ENCODE data around the gene RGPD8.
"Not testable (repeated sequence)": the region's sequence is repeated elsewhere in the genome, so short reads cannot be mapped to it uniquely, and the experiment has no call there.

The RGPD8 gene

DNA sequence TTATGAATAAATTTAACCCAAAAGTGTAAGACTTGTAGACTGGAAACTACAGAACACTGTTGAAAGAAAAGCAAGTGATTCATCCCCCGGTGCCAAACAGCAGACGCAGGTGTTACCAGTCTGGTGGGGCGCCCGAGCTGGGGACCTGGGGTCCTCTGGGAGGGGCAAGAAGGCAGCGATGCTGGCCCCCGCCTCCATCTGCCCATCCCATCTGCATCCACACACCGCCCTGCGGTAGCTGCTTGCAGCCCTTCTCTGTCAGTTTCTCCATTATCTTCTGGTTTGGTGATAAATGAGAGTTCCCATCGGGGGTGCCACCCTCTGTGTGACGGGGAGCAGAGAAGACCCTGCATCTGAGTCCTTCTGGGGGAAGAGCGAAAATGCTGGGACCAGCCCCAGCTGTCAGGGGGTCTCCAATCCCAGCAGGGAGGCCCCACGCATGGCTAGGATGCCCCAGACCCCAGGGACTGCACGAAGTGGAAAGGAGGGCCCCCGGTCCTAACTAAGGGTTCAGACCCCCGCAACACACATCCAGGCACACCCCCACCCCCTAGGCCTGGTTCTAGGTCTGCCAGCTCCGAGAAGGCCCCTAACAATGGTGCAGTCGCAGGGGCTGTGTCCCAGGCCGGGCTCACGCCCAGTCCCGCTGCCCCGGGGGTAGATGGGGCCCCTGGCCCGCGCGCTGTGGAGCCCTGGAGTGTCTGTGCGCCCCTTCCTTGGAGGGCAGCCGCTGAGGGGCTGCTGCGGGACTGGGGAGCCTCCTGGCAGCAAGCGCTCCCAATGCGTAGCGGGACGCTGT is 686 bp upstream of the RGPD8 start:
- no peak for DNase-seq (ENCODE audit: low spot score)
- TF ChIP-seq, protein P1, sequence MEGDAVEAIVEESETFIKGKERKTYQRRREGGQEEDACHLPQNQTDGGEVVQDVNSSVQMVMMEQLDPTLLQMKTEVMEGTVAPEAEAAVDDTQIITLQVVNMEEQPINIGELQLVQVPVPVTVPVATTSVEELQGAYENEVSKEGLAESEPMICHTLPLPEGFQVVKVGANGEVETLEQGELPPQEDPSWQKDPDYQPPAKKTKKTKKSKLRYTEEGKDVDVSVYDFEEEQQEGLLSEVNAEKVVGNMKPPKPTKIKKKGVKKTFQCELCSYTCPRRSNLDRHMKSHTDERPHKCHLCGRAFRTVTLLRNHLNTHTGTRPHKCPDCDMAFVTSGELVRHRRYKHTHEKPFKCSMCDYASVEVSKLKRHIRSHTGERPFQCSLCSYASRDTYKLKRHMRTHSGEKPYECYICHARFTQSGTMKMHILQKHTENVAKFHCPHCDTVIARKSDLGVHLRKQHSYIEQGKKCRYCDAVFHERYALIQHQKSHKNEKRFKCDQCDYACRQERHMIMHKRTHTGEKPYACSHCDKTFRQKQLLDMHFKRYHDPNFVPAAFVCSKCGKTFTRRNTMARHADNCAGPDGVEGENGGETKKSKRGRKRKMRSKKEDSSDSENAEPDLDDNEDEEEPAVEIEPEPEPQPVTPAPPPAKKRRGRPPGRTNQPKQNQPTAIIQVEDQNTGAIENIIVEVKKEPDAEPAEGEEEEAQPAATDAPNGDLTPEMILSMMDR (IDR thresholded peaks at IDR 0.05) = no peak
- H3K4me3 ChIP-seq = no peak overlapping the region
- H3K27ac ChIP-seq = no peak overlapping the region

DNA sequence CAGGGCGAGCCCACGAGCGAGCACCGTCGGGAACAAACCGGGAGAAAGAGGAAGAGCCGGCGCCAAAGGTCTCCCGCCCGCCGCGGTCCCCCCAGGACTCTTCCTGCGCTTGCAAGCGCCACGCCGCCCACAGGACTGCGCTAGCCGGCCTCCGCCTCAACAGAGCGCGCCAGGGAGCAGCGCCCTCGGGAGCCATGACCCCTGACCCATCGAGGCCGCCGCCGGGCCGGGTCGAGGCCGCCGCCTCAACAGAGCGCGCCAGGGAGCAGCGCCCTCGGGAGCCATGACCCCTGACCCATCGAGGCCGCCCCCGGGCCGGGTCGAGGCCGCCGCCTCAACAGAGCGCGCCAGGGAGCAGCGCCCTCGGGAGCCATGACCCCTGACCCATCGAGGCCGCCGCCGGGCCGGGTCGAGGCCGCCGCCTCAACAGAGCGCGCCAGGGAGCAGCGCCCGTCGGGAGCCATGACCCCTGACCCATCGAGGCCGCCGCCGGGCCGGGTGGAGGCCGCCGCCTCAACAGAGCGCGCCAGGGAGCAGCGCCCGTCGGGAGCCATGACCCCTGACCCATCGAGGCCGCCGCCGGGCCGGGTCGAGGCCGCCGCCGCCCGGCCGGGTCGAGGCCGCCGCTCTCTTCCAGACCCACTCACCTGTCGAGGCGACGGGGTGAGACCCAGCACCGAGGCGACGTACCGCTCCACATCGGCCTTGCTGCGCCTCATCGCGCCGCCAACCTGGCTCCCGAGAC is 538 bp downstream of the RGPD8 start:
- peak overlapping the region; percentile 88 to 98 for H3K27ac ChIP-seq
- not testable (repeated sequence) for DNase-seq (ENCODE audit: low spot score)
- peak overlapping the region; percentile 87 for H3K4me3 ChIP-seq

DNA sequence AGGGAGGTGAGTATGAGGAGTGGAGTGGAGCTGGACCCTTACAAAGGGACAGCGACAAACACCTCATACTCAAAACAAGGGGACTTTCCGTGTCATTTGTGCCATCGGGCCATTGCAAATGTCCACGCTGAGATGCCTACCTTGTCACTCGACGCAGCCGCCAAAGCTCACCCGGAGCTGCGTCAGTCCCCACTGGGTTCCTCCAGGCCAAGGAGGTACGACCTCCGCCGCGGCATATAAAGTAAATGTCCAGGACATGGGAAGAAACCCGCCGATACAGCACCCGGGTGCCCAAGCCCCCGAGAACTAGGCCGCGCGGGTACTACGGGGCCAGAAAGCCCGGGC is 1.1 kb downstream of the RGPD8 start:
- DNase-seq (ENCODE audit: low spot score) = not testable (repeated sequence)
- H3K4me3 ChIP-seq = peak overlapping the region; percentile 87
- peak overlapping the region; percentile 88 to 98 for H3K27ac ChIP-seq

DNA sequence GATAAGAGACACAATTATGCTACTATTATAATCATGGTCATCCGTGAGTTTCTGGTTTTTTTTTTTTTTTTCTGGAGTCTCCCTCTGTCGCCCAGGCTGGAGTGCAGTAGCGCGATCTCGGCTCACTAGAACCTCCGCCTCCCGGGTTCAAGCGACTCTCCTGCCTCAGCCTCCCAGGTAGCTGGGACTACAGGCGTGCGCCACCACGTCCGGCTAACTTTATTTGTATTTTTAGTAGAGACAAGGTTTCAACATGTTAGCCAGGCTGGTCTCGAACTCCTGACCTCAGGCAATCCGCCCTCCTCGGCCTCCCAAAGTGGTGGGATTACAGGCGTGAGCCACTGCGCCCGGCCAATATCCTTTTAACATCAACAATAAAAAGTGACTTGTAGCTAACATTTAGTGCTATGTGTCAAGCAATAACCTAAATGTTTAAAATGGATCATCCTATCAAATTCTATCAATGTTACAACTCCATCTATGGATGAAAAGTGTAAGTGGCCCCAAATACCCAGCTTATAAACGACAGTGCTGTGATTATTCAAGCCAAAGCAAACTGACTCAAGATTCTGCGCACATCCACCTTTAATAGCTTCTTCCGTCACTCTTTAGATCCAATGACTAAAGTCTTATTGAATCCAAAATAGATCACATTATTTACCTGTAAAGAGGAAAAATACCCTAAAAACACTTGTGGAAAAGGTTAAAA is 1.7 kb downstream of the RGPD8 start:
- Histone ChIP-seq H3K4me3 (peak overlapping the region; percentile 87), H3K27ac (peak overlapping the region in 1 of 2 donors; percentile 98)
- DNase-seq (ENCODE audit: low spot score) = not testable (repeated sequence)

DNA sequence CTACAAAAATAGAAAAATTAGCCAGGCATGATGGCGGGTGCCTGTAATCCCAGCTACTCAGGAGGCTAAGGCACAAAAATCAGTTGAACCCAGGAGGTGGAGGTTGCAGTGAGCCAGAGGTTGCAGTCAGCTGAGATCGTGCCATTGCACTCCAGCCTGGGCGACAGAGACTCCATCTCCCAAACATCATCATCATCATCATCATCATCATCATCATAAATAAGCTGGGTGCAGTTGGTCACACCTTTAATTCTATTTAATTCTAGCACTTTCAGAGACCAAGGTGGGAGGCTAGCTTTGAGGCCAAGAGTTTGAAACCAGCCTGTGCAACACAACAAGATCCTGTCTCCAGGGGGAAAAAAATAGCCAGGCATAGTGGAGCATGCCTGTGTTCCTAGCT is 8.9 kb downstream of the RGPD8 start:
- not testable (repeated sequence) for DNase-seq (ENCODE audit: low spot score); H3K27ac ChIP-seq; H3K4me3 ChIP-seq

DNA sequence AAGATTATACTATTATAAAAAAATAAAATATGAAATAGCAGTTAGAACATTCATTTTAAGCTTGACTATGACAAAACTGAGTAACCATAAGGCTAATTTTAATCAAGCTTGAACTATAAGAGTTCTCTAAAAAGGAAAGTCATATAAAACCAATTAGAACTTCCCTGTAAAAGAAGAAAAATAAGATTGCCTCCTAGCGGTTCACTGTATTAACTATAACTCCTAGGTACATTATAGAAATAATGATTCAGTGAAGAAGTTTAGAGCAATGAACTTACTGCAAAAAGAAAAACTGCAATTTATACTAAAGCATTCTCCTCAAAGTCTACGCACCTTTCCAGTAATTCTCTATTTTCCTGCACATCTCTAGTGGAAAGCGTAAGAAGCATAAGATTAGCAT is 16.6 kb downstream of the RGPD8 start:
- H3K4me3 ChIP-seq; H3K27ac ChIP-seq; DNase-seq (ENCODE audit: low spot score): not testable (repeated sequence)

DNA sequence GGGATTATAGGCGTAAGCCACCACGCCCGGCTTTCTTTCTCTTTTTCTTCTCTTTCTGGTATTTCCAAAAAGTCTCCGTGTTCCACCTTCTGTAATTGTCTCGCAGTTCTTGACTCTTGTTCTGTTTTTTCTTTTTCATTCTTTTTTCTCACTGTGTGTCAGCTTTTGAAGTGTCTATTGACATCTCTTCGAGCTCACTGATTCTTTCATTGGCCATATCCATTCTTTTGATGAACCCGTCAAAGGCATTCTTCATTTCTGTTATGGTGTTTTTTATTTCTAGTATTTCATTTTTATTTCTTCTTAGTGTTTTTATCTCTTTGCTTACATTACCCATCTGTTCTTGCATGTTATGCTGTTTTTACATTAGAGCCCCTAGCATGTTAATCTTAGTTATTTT is 73.4 kb downstream of the RGPD8 start:
- not testable (repeated sequence) for H3K4me3 ChIP-seq; H3K27ac ChIP-seq; DNase-seq (ENCODE audit: low spot score)

DNA sequence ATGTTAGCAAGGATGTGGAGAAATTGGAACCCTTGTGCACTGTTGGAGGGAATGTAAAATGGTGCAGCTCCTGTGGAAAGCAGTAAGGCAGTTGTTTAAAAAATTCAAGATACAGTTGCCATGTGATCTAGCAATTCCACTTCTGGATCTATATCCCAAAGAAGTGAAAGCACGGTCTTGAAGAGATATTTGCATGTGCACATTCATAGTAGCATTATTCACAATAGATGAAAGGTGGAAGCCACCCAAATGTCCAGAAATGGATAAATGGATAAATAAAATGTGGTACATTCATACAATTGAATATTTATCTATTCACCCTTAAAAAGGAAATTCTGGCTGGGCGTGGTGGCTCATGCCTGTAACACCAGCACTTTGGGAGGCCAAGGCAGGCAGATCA is 79.1 kb downstream of the RGPD8 start:
- not testable (repeated sequence) for H3K4me3 ChIP-seq; H3K27ac ChIP-seq; DNase-seq (ENCODE audit: low spot score)

DNA sequence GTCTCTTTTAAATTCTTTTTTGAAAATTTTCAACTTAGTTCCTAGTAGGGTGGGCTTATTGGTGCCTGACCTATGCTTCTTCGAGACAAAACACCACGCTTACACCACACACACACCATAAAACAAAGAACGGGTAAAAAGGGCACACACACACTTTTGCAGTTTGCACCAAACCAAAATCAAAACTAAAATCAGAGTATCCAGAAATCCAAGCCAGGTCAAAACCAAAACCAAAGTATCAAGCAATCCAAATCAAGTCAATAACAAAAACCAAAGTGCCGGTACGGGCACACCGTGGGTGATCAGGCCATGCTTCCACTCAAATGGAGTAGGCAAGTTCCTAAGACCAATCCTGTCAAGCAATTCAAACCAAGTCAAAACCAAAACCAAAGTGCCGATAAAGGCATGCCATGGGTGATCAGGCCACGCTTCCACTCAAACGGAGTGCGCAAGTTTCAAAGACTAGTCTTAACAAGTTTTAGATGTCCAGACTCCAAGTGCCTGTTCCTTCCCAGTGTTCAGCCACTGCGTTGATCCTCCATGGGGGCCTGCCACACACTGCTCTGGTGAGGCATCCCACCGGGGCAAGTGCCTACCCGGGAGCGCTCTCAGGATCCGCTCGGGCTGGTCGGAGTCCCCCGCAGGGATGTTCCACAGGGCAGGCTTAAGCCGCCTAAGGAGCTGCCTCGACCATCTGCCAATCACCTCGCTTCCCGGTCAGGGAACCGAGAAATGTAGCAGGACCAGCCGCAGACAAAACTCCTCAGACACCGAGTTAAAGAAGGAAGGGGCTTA is 80.4 kb downstream of the RGPD8 start:
- H3K4me3 ChIP-seq; DNase-seq (ENCODE audit: low spot score); H3K27ac ChIP-seq: not testable (repeated sequence)

DNA sequence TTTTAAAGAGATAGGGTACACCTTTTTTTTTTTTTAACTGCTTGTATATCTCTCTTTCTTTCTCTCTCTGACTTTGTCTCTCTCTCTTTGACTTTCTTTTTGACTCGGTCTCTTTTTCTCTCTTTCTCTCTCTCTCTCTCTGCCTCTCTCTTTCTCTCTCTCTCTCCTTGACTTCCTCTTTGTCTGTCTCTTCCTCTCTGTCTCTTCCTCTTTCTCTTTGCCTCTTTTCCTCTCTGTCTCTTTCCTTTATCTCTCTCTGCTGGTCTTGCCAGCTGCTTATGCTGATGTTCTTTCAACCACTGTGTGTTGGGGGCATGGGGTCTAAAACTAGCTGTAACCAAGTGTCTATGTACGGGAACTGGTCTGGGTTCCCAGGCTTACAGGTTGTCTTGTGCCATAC is 81.2 kb downstream of the RGPD8 start:
- DNase-seq (ENCODE audit: low spot score) = not testable (repeated sequence)

DNA sequence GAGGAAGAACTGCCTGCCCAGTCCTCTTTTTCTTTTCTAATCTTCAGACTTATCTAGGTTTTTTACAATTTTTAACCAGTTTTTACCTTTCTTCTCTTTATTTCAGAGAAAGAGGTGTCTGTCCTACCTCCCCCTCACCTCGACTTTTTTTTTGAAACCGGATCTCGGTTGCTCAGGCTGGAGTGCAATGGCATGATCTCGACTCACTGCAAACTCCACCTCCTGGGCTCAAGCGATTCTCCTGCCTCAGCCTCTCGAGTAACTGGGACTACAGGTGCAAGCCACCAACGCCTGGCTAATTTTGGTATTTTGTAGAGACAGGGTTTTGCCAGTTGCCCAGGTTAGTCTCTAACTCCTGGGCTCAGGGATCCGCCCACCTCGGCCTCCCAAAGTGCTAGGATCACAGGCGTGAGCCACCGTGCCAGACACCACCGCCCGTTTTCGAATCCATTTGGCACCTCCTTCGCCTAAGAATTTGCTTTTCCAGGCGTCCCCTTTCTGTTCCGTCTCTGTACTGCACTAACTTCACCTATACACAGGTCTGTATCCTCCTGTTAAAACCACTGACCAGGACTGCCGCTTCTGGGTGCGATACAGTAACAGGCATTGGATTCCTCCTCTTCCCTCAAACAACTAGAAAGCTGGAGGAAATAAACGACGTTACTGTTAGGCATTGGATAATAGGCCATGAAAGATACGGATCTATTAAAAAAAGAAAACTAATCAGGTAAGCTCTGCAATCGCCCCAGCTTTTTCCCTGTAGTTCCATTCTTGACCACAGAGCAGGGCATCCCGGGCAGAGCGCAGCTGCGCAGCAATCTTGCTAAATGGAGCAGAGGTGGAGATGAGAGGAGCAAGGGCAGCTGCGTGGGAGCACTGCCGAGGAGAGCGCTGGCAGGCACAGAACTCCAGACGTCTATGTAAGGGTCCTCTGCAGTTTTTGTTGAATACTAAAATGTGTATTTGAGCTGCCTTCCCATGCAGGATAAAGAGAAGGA is 88.1 kb downstream of the RGPD8 start:
- no peak overlapping the region for H3K4me3 ChIP-seq
- no peak for DNase-seq (ENCODE audit: low spot score)
- TF ChIP-seq, protein P1 (IDR thresholded peaks at IDR 0.05) = no peak
- no peak overlapping the region for H3K27ac ChIP-seq

More for the DNA sequence above, 81.2 kb downstream of the RGPD8 start:
- not testable (repeated sequence) for H3K27ac ChIP-seq, H3K4me3 ChIP-seq
